NCI-H2081 (cell line): ENCODE measurements around the gene TMEM161A.
"Not testable (repeated sequence)": the region's sequence is repeated elsewhere in the genome, so short reads cannot be mapped to it uniquely, and the experiment has no call there.

ENCODE experiments used
- DNase-seq, 2 experiments: peaks; one replicate each; lab custom pipeline; 2025; lab: John Stamatoyannopoulos, UW

TMEM161A gene

DNA sequence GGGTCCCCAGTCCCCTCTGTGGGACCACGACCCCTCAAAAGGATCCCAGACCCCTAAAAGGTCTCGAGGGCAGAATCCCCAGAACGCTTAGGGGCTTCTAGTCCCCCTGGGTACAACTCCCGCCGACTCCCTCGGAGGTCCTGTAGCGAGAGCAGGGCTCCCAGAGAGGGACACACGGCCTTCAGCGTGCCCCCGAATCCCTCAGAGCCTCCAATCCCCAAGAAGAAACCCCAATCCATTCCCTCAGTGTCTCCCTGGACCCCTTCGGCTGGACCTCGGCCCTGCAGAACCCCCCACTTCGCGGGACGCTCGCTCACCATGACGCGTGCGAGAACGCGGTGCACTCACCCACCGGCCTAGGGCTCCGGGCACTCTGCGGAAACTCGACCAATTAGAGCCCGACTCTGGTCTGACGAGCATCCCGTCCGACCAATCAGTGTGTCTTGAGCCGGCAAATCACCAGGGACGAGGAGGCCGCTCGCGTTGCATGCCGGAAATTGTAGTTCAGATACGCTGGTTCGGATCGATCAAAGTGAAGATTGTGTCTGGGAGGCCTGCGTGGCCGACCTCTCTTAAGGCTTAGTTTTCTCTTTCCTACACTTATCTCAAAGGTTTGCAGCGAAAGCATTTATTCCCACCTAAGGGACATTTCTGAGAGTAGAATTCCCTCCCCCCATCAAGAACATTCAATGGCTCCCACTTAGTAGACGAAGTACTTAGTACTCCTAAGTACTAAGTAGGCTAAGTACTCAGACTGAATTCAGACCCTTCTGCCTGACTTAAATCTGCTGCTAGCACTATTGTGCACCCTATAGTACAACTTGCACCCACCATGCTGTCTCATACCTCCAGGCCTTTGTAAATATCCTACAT lies at the start of gene TMEM161A:
Gene TMEM161A (minus strand): TSS at position 370 of the 873 bp plus-strand sequence. CDS start 50 bp downstream, at position 320.
- DNase-seq: peak; percentile 92 to 98

DNA sequence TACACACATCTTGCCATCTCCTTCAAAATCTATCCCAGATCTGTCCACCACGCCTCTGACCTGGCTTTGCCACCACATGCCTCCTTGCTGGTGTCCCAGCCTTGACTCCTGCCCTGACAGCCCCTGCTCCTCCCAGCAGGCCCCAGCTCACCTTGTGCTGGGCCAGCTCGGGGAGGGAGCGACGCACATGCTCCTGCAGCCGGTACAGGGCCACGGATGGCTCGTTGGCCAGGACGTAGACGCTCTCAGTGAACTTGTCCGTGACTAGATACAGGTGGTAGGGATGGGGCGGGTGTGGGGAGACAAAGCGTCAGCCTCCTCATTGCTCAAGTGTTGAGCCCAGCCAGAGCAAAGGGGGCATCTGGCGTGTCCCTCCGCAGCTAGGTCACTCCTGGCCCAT lies 48.5 kb upstream of the TMEM161A start:
- no peak for DNase-seq

- DNase-seq: peak; percentile 63 to 64
Observed at GRCh38 chr19:19185853-19186740, 47.8 kb upstream of the TMEM161A start.

DNA sequence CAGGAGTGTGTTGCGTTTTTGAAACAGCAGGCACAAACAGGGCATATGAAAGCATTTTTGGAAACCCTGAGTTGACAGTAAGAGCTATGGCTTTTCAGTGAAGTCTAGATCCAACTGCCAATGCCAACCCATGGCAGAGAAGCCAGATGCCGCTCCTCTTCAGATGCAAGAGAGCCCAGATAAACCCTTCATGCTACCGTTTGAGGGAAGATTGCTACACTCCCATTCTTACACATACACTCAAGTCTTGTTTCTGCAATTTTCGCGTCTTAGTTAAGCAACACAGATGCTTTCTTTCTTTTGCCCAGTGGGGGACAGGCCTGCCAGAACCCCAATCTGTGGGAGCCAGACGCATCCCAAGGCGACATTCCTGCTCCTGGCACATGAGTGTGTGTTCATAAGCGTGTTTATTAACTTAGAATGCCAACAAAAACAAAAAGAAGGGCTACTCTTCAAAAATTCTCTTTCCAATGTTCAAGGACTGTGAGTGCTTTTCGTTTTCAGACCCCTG lies 43.3 kb upstream of the TMEM161A start:
- no peak for DNase-seq

DNA sequence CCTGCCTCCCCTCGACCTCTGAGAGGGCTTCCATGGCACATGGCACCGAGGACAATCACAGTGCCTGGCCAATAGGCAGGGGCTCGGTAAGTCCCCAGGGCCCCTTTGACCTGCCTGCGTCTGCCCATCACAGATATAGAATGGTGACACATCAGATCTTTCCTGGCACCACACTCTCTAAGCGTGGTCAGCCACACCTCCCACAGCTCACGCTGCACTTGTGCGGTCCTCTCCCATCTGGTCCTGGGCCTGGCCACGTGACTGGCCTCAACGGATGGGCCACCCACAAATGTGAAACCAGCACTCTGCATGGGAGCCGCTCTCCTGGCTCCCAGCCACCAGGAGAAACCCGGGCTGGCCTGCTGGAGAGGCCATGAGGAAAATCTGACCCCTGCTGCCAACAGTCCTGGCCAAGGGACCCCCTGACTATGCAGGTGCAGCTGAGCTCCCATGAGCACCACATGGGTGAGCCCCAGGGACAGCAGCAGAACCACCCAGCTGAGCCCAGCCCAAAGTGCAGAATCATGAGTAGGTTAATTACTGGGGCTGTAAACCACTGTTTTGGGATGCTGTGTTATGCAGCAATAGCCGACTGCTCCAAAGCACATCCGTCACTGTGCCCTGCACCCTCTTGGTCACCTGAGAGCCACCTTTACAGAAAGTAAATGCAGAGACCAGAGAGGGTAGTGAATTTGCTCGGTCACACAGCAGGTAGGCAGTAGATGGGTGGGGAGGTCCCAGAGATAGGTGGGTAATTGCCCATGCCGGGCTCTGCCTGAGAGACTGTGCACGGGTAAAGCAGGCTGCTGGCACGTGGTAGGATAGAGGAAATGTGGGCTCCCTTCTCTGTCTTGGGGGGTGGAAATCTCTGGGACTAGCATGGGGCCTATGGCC lies 41.5 kb upstream of the TMEM161A start:
- DNase-seq: no peak

- DNase-seq: no peak
Observed at GRCh38 chr19:19176950-19177349, 38.7 kb upstream of the TMEM161A start.

DNA sequence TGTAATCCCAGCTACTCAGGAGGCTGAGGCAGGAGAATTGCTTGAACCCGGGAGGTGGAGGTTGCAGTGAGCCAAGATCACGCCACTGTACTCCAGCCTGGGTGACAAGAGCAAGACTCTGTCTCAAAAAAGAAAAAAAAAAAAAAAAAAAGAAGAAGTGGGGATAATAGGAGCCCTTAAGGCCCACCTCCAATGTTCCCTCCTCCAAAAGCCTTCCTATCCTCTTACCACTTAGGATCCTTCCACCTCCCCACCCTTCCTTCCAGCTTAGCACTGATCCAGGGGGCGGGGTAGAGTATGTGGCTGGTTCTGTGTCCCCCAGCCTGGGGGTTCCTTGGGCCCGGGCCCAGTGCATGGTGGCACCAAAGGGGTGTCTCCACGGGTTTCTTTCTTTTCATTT lies 35.0 kb upstream of the TMEM161A start:
- DNase-seq: not testable (repeated sequence)

DNA sequence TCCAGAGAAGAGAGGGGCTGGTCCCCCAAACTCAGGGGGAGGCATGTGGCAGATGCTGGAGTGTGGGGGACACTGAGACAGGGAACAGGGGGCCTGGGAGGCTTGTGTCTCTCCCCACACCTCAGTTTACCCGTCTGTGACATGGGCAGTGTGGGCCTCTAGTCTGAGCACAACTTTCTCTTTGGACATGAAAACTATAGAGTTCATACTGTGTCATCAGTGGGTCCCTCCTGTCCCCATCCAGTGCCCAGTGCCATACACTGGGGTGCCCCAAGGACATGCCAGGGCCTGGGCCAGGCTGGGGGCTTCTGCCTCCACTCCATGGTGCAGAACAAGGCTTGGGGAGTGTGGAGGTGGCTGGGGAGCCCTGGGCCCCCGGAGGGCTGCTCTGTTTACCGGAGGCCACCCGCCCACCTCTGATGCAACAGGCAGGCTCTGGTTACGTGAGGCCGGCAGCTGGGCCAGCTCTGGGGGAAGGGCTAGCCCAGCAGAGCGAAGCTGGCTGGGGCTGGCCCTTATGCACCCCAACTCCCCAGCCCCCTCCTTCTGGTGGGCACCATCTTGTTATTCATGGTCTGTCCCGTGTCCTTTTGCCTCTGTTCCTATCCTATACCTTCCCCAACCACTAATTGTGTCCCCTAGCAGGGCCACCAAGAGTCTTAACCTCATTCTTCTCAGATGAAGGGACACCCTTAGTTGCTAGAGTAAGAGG lies 33.7 kb upstream of the TMEM161A start:
- DNase-seq: no peak

GRCh38 chr19:19170873-19171672 lies 32.8 kb upstream of the TMEM161A start:
- no peak for DNase-seq

- DNase-seq: peak; percentile 79
Observed at GRCh38 chr19:19170053-19170872, 32.0 kb upstream of the TMEM161A start, which contains the start of gene MEF2B. Gene MEF2B, minus strand, starts transcription at chr19:19170263. Its CDS starts 19,528 bp downstream, at chr19:19150735.

DNA sequence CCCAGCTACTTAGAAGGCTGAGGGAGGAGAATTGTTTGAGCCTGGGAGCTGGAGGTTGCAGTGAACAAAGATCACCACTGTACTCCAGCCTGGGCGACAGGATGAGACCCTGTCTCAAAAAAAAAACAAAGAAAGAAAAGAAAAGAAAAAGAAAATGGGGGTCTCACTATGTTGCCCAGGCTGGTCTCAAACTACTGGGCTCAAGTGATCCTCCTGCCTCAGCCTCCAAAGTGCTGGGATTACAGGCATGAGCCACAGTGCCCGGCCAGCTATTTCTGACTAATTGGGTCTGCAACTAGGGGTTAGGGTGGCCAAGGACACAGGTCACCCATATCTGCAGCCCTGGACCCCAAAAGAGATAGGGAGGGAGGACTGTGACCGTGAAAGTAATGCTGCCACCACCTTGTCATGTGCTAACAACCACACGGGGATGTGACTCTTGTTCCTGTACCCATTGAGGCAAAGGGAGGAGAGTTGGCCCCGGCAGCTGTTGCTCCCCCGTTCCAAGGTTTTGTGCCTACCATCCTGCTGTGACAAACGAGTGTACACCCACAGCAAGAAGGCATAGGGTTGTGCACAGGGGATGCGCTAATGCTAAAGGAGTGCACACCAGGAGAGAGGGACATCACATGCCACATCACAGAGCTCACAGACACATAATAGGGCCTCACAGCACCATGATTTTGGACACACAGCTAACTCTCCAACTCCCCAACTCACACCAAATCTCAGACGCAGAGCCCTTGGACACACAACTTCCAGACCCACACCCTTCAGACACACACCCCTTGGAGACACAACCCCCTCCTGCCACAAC lies 31.2 kb upstream of the TMEM161A start:
- no peak for DNase-seq

DNA sequence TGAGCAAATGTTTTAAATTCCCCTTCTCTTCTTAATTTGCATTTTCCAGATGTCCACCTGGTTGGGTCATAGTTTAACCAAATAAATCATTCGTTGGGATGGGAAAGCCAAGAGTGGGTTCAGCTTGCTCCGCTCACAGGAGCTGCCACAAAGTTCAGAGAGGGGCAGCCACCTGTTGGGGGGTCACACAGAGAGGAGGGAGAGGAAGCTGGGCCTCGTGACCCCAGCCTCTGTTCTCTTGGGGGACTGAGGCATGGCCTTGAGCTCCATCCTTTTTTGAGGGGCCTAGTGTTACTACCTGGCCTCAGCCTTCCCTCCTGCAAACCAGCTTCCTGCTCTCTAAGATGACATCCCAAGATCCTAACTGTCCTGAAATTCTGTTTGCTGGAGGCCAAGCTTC lies 29.3 kb upstream of the TMEM161A start:
- DNase-seq: no peak

DNA sequence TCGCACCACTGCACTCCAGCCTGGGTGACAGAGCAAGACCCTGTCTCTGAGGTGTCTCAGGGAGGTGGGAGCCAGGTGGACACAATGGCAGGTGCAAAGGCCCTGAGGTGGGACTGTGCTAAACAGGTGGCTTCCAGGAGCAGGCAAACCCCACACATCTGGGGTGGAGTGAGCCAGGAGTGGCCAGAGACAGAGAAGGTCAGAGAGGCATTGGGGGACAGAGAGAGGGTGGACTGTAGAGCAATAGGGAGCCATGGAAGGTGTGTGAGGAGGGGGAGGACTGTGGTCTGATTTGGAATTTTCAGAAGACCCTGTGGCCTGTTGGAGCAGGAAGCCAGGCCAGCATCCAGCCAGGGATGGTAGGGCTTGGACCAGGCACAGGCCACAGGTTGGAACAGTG lies 27.1 kb upstream of the TMEM161A start:
- DNase-seq: no peak

DNA sequence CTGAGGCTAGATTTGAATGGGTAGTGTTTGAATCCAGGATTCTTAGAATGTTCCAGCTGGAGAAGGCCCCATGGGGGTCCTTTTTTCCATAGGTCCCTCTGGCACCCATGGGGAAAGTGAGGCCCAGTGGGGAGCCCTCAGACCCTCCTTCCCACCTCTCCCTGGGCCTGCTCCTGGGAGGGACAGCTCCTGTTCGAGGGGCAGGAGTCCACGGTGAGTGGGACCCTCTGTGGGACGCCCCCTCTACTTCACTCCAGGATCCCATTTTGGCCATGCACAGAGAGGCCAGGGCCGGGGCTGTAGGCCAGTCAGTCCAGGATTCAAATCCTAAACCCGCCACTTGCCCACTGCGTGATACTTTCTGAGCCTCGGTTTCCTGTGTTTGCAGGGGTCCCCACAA lies 24.2 kb upstream of the TMEM161A start:
- no peak for DNase-seq

DNA sequence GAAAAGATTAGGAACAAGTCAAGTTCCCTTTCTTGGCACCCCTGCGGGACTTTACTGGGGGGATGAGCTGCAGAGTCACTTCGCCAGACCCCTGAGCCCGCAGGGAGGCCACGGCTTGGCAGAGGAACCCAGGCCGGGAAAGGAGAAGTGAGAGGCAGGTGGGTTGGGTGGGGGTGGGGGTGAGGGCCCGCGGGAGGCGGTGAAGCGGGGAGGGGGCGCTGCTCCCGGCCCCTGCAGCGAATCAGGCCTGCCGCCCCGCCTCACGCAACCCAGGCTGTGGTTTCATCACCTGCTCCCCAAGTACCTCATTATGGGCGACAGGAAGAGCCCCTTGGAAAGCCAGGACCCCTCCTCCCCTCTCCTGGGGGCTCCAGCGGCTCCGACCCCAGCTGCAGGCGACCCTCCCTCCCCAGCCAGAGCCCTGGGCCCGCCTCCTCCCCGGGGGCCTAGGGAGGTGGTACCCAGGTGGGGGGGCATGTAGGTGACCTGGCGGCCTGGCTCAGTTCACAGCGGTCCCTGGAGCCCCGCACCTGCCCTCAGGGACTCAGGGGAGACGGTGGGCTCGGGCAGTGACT lies 22.3 kb upstream of the TMEM161A start:
- no peak for DNase-seq

GRCh38 chr19:19159534-19159933 lies 21.3 kb upstream of the TMEM161A start:
- DNase-seq: no peak

- no peak for DNase-seq
Observed at GRCh38 chr19:19157808-19158207, 19.5 kb upstream of the TMEM161A start.
